BJ (cell line): ENCODE data around the gene NAGLU. TPM values are rescaled to one million over a fixed set of nuclear protein-coding genes. Genes with fewer than 3 reads are reported as not detected.

Source experiments
- CTCF ChIA-PET: fragments of 350-600 bp; formaldehyde crosslinking; extraction: SDS; loops from one replicate; lab custom pipeline; 2021; ENCODE audit warnings: antibody characterized with exemption, inconsistent platforms; lab: Yijun Ruan, JAX
- POLR2A ChIA-PET: fragments of 300-600 bp; sonication (Branson Sonifier 250); formaldehyde crosslinking; extraction: SDS; loops from one replicate; lab custom pipeline; 2021; ENCODE audit warnings: antibody characterized with exemption; lab: Charles Lee
- DNase-seq: peaks from one replicate; pipeline ENCODE4 v3.0.0-alpha.2; 2011; ENCODE audit warnings: low read depth
- H3K27me3 ChIP-seq: 2 replicates; pipeline ENCODE4 v1.6.0; 2011; ENCODE audit warnings: low read length; ENCODE audit not compliant: control insufficient read depth, insufficient read depth
- H3K36me3 ChIP-seq: 2 replicates; pipeline ENCODE4 v1.5.1; 2011; ENCODE audit warnings: low read length; ENCODE audit not compliant: control insufficient read depth, insufficient read depth
- H3K4me3 ChIP-seq: 2 replicates; pipeline ENCODE4 v1.5.1; 2011; ENCODE audit warnings: low read depth, mild to moderate bottlenecking, control low read depth, low read length
- polyA plus RNA-seq: library from polyadenylated mRNA; depleted of rRNA; stranded (reverse); fragments of >200 nt; gene quantifications from 2 replicates; pipeline ENCODE4 v1.2.3, GENCODE V29; 2011; rRNA removed
- small RNA-seq: library from RNA; depleted of rRNA; stranded (forward); fragments of <200 nt; gene quantifications from one replicate; pipeline ENCODE3, GENCODE V24; 2012; ENCODE audit warnings: low replicate concordance, low read depth; ENCODE audit not compliant: insufficient read length
- TF ChIP-seq, protein P1 (sequence below): IDR thresholded peaks from 2 replicates; pipeline ENCODE4 v1.5.1; 2011; ENCODE audit warnings: low read depth, mild to moderate bottlenecking, control low read depth, inconsistent platforms, low read length, moderate library complexity; ENCODE audit not compliant: insufficient read depth

Gene NAGLU
- polyA plus RNA-seq, 1 experiment: 45.3 TPM

DNA sequence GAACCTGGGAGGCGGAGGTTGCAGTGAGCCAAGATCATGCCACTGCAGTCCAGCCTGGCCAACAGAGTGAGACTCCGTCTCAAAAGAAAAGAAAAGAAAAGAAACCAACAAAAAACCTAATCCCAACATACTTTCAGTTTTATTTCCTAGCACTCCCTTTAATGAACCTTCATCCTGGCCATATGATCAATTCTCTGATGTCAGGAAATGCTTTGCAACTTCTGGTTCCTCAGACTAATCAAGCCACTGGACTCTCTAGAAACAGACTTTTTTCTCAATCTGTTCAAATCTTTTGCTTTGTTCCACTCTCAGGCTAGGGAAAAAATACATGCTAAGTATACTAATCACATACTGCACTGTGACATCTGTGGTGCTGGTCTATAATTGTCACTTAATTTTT is 54.8 kb downstream of the NAGLU start:
- no peak for DNase-seq
- Histone ChIP-seq H3K27me3 (no peaks in the 10 kb centered on the region), H3K36me3 (peaks cover 15% of the 10 kb centered on the region), H3K4me3 (no peak overlapping the region)
- TF ChIP-seq, protein P1, sequence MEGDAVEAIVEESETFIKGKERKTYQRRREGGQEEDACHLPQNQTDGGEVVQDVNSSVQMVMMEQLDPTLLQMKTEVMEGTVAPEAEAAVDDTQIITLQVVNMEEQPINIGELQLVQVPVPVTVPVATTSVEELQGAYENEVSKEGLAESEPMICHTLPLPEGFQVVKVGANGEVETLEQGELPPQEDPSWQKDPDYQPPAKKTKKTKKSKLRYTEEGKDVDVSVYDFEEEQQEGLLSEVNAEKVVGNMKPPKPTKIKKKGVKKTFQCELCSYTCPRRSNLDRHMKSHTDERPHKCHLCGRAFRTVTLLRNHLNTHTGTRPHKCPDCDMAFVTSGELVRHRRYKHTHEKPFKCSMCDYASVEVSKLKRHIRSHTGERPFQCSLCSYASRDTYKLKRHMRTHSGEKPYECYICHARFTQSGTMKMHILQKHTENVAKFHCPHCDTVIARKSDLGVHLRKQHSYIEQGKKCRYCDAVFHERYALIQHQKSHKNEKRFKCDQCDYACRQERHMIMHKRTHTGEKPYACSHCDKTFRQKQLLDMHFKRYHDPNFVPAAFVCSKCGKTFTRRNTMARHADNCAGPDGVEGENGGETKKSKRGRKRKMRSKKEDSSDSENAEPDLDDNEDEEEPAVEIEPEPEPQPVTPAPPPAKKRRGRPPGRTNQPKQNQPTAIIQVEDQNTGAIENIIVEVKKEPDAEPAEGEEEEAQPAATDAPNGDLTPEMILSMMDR: no peak
- CTCF ChIA-PET: interaction anchor here (1.8 kb wide), 1 partner anchor 13 kb away, joined by 12 read pairs; the partner anchor contains the start of gene PSMC3IP
- POLR2A ChIA-PET: no interaction called here

DNA sequence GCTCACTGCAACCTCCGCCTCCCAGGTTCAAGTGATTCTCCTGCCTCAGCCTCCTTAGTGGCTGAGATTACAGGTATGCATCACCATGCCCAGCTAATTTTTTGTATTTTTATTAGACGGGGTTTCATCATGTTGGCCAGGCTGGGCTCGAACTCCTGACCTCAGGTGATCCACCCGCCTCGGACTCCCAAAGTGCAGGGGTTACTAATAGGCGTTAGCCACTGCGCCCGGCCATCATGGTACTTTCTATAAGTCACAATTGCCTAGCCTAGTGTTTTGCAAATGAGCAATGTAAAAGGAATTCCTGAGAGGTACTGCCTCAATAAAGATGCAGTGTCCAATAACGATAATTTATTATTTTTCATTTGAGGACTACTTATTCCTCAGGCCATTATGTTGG is 55.4 kb downstream of the NAGLU start:
- no peak for DNase-seq
- Histone ChIP-seq H3K36me3 (peaks cover 12% of the 10 kb centered on the region), H3K27me3 (no peaks in the 10 kb centered on the region), H3K4me3 (no peak overlapping the region)
- CTCF ChIA-PET: interaction anchor here (0.9 to 1.7 kb wide), 2 partner anchors 13 to 86 kb away, joined by 4 read pairs; no protein-coding TSS in a partner anchor
- POLR2A ChIA-PET: no interaction called here
- TF ChIP-seq, protein P1: no peak

Small RNA genes lying within 50 kb of the gene (small RNA-seq; reads per million reads assigned to genes)
- 1.1 reads per million for gene MIR548AT

Other genes with a start within 250 kb of the NAGLU start
- gene STAT5A, start 247.7 kb upstream of the NAGLU start, polyA plus RNA-seq: 6.2 and 17.2 TPM in 2 replicates
- gene STAT3, start 147.8 kb upstream of the NAGLU start, polyA plus RNA-seq: 62.0 and 74.4 TPM in 2 replicates
- gene CAVIN1, start 113.0 kb upstream of the NAGLU start, polyA plus RNA-seq: 607 and 734 TPM in 2 replicates
- 22.4 and 37.1 TPM in 2 replicates for gene ATP6V0A1, start 77.4 kb upstream of the NAGLU start, polyA plus RNA-seq
- 0.49 and 0.54 TPM in 2 replicates for gene HSD17B1, start 16.7 kb downstream of the NAGLU start, polyA plus RNA-seq
- 28.6 and 41.5 TPM in 2 replicates for gene COASY, start 25.9 kb downstream of the NAGLU start, polyA plus RNA-seq
- gene MLX, start 30.9 kb downstream of the NAGLU start, polyA plus RNA-seq: 40.9 and 50.1 TPM in 2 replicates
- gene PSMC3IP, start 41.5 kb downstream of the NAGLU start, polyA plus RNA-seq: 3.4 and 5.8 TPM in 2 replicates
- 28.4 and 54.4 TPM in 2 replicates for gene RETREG3, start 73.1 kb downstream of the NAGLU start, polyA plus RNA-seq
- 37.2 and 66.1 TPM in 2 replicates for gene TUBG1, start 73.4 kb downstream of the NAGLU start, polyA plus RNA-seq
- gene TUBG2, start 123.0 kb downstream of the NAGLU start, polyA plus RNA-seq: 11.4 and 15.1 TPM in 2 replicates
- 5.6 and 9.1 TPM in 2 replicates for gene PLEKHH3, start 140.8 kb downstream of the NAGLU start, polyA plus RNA-seq
- 0.91 and 2.3 TPM in 2 replicates for gene CCR10, start 145.6 kb downstream of the NAGLU start, polyA plus RNA-seq
- 51.8 and 90.6 TPM in 2 replicates for gene CNTNAP1, start 146.3 kb downstream of the NAGLU start, polyA plus RNA-seq
- gene EZH1, start 208.8 kb downstream of the NAGLU start, polyA plus RNA-seq: 30.4 and 32.0 TPM in 2 replicates
- gene RAMP2, start 225.0 kb downstream of the NAGLU start, polyA plus RNA-seq: 1.7 and 2.8 TPM in 2 replicates
- 143 and 181 TPM in 2 replicates for gene VPS25, start 237.2 kb downstream of the NAGLU start, polyA plus RNA-seq
- gene WNK4, start 244.4 kb downstream of the NAGLU start, polyA plus RNA-seq: 2.1 and 2.9 TPM in 2 replicates